Pancreas (tissue), 10 donors: ENCODE data around the gene POP7. TPM values are rescaled to one million over a fixed set of nuclear protein-coding genes. Genes with fewer than 3 reads are reported as not detected.

Experiments used
- ATAC-seq, 4 donors: fragments of 200-7000 bp; cut with Tn5 transposase; one replicate each; pipeline versions ENCODE4 v1.8.0 to v1.9.1; 2020; ENCODE audit warnings: mild to moderate bottlenecking in 4 of 4, moderate library complexity in 4 of 4
- DNase-seq, 6 donors: peaks; one replicate each; pipeline ENCODE4 v3.0.0-alpha.2; 2020
- FAIRE-seq: peaks from 2 replicates; lab custom pipeline; 2012; peaks lifted over from hg19 to GRCh38; lab: Jason Lieb, UNC
- H3K27ac ChIP-seq, 4 donors: fragments of 200-600 bp; sonication (generic); 1 replicate in 3 of 4; 2 replicates in 1 of 4; pipeline versions ENCODE4 v1.5.0 to v1.8.0; 2020
- H3K27me3 ChIP-seq, 4 donors: fragments of 200-600 bp; one replicate each; pipeline ENCODE4 v1.8.0; 2021
- H3K36me3 ChIP-seq, 3 donors: fragments of 200-600 bp; sonication (generic) in 1 of 3; one replicate each; pipeline versions ENCODE4 v1.5.0 to v1.8.0; 2020 to 2021
- H3K4me1 ChIP-seq, 3 donors: fragments of 200-600 bp; one replicate each; pipeline ENCODE4 v1.8.0; 2021
- H3K4me3 ChIP-seq, 4 donors: fragments of 200-600 bp; sonication (generic) in 2 of 4; one replicate each; pipeline versions ENCODE4 v1.5.0 to v1.8.0; 2020 to 2021
- H3K9me3 ChIP-seq, 4 donors: fragments of 200-600 bp; one replicate each; pipeline ENCODE4 v1.8.0; 2021
- WGBS, 2 donors: extraction: QIAGEN DNeasy Blood & Tissue Kit; methylation state at CpG; one replicate each; pipeline ENCODE4 v1.1.7; 2013; 5-methylcytosine and 5-hydroxymethylcytosine counted together
- intact Hi-C, 3 donors: fragments of 100-400 bp; cut with DNase I; formaldehyde crosslinking; loops; one replicate each; pipeline versions ENCODE4 v1.11.1 to v1.14.2; 2022
- polyA plus RNA-seq, 2 donors: library from polyadenylated mRNA; stranded (reverse); fragments of 200-250 nt; gene quantifications; one replicate each; pipeline ENCODE4 v1.2.3, GENCODE V29; 2013
- total RNA-seq, 6 donors: library from RNA; stranded (reverse); fragmentation: NEBNext Ultra II Directional in 4 of 6; extraction: Animal tissue kit (Norgen Biotek cat#: 25700) in 4 of 6; gene quantifications; one replicate each; pipeline versions ENCODE4 v1.2.1 to v1.2.4, GENCODE V29; 2021 to 2023
- TF ChIP-seq, protein P1 (sequence below), 4 donors: fragments of 200-600 bp; sonication (generic) in 3 of 4; IDR thresholded peaks; one replicate each; pipeline versions ENCODE4 v1.5.0 to v1.8.0; 2021; ENCODE audit warnings: antibody characterized with exemption in 4 of 4
- donor health status: healthy with polysubstance abuse.
- donor health status: DM: no; HTN: no; CAD: no; lungs with moderate emphysema.
- donor health status: DM: no; HTN: no; CAD: no.
- donor health status: control.
- donor health status: control.
- donor health status: Bipolar disorder and iron deficiency.
- donor health status: DM: yes; HTN: yes; CAD: no.
- donor health status: DM: no; HTN: no; CAD: no.
- donor health status: DM: no; HTN: no; CAD: no.
- donor health status: DM: yes; HTN: yes; CAD: no.

Gene POP7
- total and polyA plus RNA-seq, 8 donors = 10.5 to 26.1 (median 16.2) TPM

DNA sequence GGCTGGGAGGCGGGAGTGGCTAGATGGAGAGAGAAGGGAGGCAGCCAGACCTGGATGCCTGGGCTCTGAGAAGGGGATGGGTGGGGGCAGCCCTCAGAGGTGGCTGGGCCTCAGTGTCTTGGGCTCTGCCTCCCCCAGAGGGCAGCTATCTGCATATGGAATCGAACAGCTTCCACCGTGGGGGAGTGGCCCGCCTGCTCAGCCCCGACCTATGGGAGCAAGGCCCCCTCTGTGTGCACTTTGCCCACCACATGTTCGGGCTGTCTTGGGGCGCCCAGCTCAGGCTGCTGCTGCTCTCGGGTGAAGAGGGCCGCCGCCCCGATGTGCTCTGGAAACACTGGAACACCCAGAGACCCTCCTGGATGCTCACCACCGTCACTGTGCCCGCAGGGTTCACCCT is 30.8 kb downstream of the POP7 start:
- FAIRE-seq (no peak), DNase-seq (peak in 1 of 6 donors; percentile 48), ATAC-seq (no peak)
- Histone ChIP-seq H3K4me1 (no peaks in the 10 kb centered on the region), H3K27me3 (no peaks in the 10 kb centered on the region), H3K36me3 (no peaks in the 10 kb centered on the region), H3K9me3 (no peaks in the 10 kb centered on the region), H3K4me3 (no peak overlapping the region), H3K27ac (no peak overlapping the region)
- no CpG with 5 or more reads among the region's 13 CpGs for WGBS, 2 donors
- TF ChIP-seq, protein P1, sequence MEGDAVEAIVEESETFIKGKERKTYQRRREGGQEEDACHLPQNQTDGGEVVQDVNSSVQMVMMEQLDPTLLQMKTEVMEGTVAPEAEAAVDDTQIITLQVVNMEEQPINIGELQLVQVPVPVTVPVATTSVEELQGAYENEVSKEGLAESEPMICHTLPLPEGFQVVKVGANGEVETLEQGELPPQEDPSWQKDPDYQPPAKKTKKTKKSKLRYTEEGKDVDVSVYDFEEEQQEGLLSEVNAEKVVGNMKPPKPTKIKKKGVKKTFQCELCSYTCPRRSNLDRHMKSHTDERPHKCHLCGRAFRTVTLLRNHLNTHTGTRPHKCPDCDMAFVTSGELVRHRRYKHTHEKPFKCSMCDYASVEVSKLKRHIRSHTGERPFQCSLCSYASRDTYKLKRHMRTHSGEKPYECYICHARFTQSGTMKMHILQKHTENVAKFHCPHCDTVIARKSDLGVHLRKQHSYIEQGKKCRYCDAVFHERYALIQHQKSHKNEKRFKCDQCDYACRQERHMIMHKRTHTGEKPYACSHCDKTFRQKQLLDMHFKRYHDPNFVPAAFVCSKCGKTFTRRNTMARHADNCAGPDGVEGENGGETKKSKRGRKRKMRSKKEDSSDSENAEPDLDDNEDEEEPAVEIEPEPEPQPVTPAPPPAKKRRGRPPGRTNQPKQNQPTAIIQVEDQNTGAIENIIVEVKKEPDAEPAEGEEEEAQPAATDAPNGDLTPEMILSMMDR (IDR thresholded peaks at IDR 0.05) = no peak
- intact Hi-C loops = no loop called here

DNA sequence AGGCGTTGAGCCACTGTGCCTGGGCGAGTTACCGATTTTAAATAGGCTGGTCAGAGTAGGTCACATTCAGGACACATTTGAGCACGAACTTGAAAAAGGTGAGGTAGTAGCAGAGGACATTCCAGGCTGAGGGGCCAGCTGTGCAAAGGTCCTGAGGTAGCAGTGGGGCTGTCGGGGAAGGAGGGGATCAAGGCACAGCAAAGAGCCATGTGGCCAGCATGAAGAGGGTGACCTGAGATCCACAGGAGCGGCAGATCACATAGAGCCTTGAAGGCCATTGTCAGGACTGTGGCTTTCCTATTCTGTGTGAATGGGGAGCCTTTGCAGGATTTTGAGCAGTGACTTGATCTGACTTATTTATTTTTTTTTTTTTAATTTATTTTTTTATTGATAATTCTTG is 34.0 kb downstream of the POP7 start:
- TF ChIP-seq, protein P1 (IDR thresholded peaks at IDR 0.05) = no peak
- Histone ChIP-seq H3K4me1 (no peaks in the 10 kb centered on the region), H3K36me3 (no peaks in the 10 kb centered on the region), H3K27ac (no peak overlapping the region), H3K9me3 (no peaks in the 10 kb centered on the region), H3K4me3 (no peak overlapping the region), H3K27me3 (no peaks in the 10 kb centered on the region)
- ATAC-seq = no peak
- DNase-seq = no peak
- FAIRE-seq = no peak
- WGBS, 2 donors = no CpG with 5 or more reads among the region's 6 CpGs
- intact Hi-C loops = no loop called here

DNA sequence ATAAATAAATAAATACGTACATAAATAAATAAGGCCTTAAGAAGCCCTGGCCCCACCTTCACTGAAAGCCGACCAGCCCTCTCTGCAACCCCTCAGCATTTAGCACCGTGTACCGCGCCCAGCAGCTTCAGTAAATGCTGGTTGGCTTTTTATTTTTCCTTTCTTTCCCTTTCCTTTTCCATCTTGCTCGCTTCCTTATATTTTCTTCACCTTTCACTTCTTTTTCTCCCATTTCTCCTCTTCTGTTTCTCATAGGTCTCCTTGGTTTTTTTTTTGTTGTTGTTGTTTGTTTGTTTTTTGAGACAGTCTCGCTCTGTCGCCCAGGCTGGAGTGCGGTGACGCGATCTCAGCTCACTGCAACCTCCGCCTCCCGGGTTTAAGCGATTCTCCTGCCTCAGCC is 38.7 kb downstream of the POP7 start:
- intact Hi-C loops = no loop called here
- no peak overlapping the region for H3K27ac ChIP-seq
- no peak for ATAC-seq
- FAIRE-seq = no peak
- WGBS, 2 donors = 88 to 90% methylated on average over 14 of the region's 14 CpGs
- DNase-seq = no peak
- no peaks in the 10 kb centered on the region for H3K9me3 ChIP-seq
- no peaks in the 10 kb centered on the region for H3K4me1 ChIP-seq
- TF ChIP-seq, protein P1 (IDR thresholded peaks at IDR 0.05) = no peak
- peaks cover 0 to 4% (median 0%) of the 10 kb centered on the region in 4 donors for H3K27me3 ChIP-seq
- H3K4me3 ChIP-seq = no peak overlapping the region
- H3K36me3 ChIP-seq = no peaks in the 10 kb centered on the region

DNA sequence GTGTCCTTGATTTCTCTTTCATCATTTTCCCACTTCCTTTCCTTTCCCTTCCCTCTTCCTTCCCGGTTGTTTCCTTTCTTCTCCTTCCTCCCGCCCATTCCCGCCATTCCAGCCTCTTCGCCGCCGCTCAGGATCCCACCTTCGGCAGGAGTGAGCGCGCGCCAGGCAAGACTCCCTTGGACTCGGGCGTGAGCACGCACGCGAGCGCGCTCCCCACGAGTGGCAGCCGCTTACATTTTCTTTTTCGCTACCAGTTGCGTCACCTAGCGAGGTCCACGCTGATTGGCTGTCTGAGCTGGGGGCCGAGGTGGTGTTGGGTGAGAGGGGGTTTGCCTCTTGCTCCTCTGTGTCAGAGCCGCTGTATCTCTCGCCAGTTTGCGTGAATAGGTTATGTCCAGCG is 39.3 kb downstream of the POP7 start:
- peak in 3 of 4 donors; percentile 46 to 59 (median 47) for ATAC-seq
- intact Hi-C loops = no loop called here
- WGBS, 2 donors = 3 to 5% methylated on average over 27 to 28 of the region's 28 CpGs

DNA sequence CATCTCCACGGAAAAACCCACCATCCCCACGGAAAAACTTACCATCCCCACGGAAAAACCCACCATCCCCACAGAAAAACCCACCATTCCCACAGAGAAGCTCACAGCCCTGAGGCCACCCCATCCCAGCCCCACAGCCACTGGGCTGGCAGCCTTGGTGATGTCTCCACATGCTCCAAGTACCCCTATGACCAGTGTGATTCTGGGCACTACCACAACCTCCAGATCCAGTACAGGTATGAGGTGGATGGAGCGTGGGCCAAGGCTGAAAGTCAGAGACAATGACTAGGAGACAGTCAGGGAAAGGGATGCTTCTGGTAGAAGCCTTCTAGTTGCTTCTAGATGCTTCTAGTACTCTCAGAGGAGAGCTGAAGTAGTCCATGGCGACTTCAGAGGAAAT is 47.1 kb downstream of the POP7 start:
- H3K27me3 ChIP-seq = peaks cover 0 to 4% (median 0%) of the 10 kb centered on the region in 4 donors
- H3K27ac ChIP-seq = no peak overlapping the region
- FAIRE-seq = no peak
- intact Hi-C loops = no loop called here
- H3K9me3 ChIP-seq = no peaks in the 10 kb centered on the region
- no peak for ATAC-seq
- no peaks in the 10 kb centered on the region for H3K4me1 ChIP-seq
- H3K4me3 ChIP-seq = no peak overlapping the region
- WGBS, 2 donors = 56 to 73% methylated on average over 5 of the region's 5 CpGs
- TF ChIP-seq, protein P1 (IDR thresholded peaks at IDR 0.05) = no peak
- no peaks in the 10 kb centered on the region for H3K36me3 ChIP-seq
- DNase-seq = no peak

More for the DNA sequence above, 39.3 kb downstream of the POP7 start:
- Histone ChIP-seq H3K36me3 (no peaks in the 10 kb centered on the region), H3K4me1 (no peaks in the 10 kb centered on the region), H3K27me3 (peaks cover 0 to 4% (median 0%) of the 10 kb centered on the region in 4 donors), H3K27ac (no peak overlapping the region), H3K4me3 (peak overlapping the region in 1 of 4 donors; percentile 26), H3K9me3 (no peaks in the 10 kb centered on the region)
- TF ChIP-seq, protein P1 (IDR thresholded peaks at IDR 0.05) = no peak
- FAIRE-seq = no peak
- no peak for DNase-seq
